Left lung (tissue), 10 donors: Measurements from ENCODE around the gene ACKR3. TPM values are rescaled to one million over a fixed set of nuclear protein-coding genes. Genes with fewer than 3 reads are reported as not detected.

Source experiments
- ATAC-seq: fragments of 200-7000 bp; cut with Tn5 transposase; one replicate; pipeline ENCODE4 v1.9.1; 2020; ENCODE audit warnings: moderate library complexity
- DNase-seq, 4 donors: peaks; one replicate each; pipeline ENCODE4 v3.0.0-alpha.2; 2013 to 2020
- H3K27ac ChIP-seq, 2 donors: fragments of 200-600 bp; sonication (generic) in 1 of 2; one replicate each; pipeline versions ENCODE4 v1.5.0 to v1.8.0; 2020 to 2021
- H3K27me3 ChIP-seq, 2 donors: fragments of 200-600 bp; sonication (generic) in 1 of 2; one replicate each; pipeline versions ENCODE4 v1.5.0 to v1.8.0; 2020 to 2021
- H3K36me3 ChIP-seq, 2 donors: fragments of 200-600 bp; sonication (generic) in 1 of 2; one replicate each; pipeline versions ENCODE4 v1.5.0 to v1.8.0; 2020 to 2021
- H3K4me1 ChIP-seq, 2 donors: fragments of 200-600 bp; one replicate each; pipeline ENCODE4 v1.8.0; 2021
- H3K4me3 ChIP-seq, 2 donors: fragments of 200-600 bp; sonication (generic) in 1 of 2; one replicate each; pipeline versions ENCODE4 v1.5.0 to v1.8.0; 2020 to 2021; ENCODE audit warnings: mild to moderate bottlenecking in 1 of 2
- H3K9me3 ChIP-seq, 2 donors: fragments of 200-600 bp; sonication (generic) in 1 of 2; one replicate each; pipeline versions ENCODE4 v1.5.0 to v1.8.0; 2020 to 2021
- intact Hi-C, 2 donors: fragments of 100-400 bp; cut with DNase I; formaldehyde crosslinking; loops; one replicate each; pipeline versions ENCODE4 v1.11.2 to v1.14.2; 2022
- polyA plus RNA-seq, 6 donors: library from polyadenylated mRNA; unstranded; fragments of 120-200 nt; gene quantifications; one replicate each; pipeline ENCODE4 v1.2.1, GENCODE V29; 2013; ENCODE audit not compliant: insufficient read length in 6 of 6
- total RNA-seq, 2 donors: library from RNA; stranded (reverse); fragmentation: NEBNext Ultra II Directional; extraction: Animal tissue kit (Norgen Biotek cat#: 25700); gene quantifications; one replicate each; pipeline ENCODE4 v1.2.1, GENCODE V29; 2021
- TF ChIP-seq, protein P1 (sequence below), 2 donors: fragments of 200-600 bp; sonication (generic) in 1 of 2; IDR thresholded peaks; one replicate each; pipeline versions ENCODE4 v1.5.0 to v1.8.0; 2021; ENCODE audit warnings: antibody characterized with exemption in 2 of 2
- donor health status: DM: no; HTN: yes; CAD: no.
- donor health status: DM: no; HTN: no; CAD: no.

The ACKR3 gene
- total and polyA plus RNA-seq, 8 donors: 9.9 to 49.3 (median 33.3) TPM

GRCh38 chr2:236608188-236608525 is 38.5 kb downstream of the ACKR3 start:
- TF ChIP-seq, protein P1, sequence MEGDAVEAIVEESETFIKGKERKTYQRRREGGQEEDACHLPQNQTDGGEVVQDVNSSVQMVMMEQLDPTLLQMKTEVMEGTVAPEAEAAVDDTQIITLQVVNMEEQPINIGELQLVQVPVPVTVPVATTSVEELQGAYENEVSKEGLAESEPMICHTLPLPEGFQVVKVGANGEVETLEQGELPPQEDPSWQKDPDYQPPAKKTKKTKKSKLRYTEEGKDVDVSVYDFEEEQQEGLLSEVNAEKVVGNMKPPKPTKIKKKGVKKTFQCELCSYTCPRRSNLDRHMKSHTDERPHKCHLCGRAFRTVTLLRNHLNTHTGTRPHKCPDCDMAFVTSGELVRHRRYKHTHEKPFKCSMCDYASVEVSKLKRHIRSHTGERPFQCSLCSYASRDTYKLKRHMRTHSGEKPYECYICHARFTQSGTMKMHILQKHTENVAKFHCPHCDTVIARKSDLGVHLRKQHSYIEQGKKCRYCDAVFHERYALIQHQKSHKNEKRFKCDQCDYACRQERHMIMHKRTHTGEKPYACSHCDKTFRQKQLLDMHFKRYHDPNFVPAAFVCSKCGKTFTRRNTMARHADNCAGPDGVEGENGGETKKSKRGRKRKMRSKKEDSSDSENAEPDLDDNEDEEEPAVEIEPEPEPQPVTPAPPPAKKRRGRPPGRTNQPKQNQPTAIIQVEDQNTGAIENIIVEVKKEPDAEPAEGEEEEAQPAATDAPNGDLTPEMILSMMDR (IDR thresholded peaks at IDR 0.05): no peak
- Histone ChIP-seq H3K4me1 (no peaks in the 10 kb centered on the region), H3K27me3 (peaks cover 0 to 18% of the 10 kb centered on the region in 2 donors), H3K36me3 (no peaks in the 10 kb centered on the region), H3K27ac (no peak overlapping the region), H3K4me3 (no peak overlapping the region), H3K9me3 (no peaks in the 10 kb centered on the region)
- DNase-seq (no peak), ATAC-seq (no peak)
- intact Hi-C loops: no loop called here

GRCh38 chr2:236608710-236609109 is 39.1 kb downstream of the ACKR3 start:
- no peak for DNase-seq
- no peak overlapping the region for H3K27ac ChIP-seq
- no peak overlapping the region for H3K4me3 ChIP-seq
- intact Hi-C loops: no loop called here
- H3K27me3 ChIP-seq: peaks cover 0 to 12% of the 10 kb centered on the region in 2 donors
- TF ChIP-seq, protein P1 (IDR thresholded peaks at IDR 0.05): no peak
- no peaks in the 10 kb centered on the region for H3K4me1 ChIP-seq
- H3K9me3 ChIP-seq: no peaks in the 10 kb centered on the region
- no peak for ATAC-seq
- H3K36me3 ChIP-seq: no peaks in the 10 kb centered on the region

DNA sequence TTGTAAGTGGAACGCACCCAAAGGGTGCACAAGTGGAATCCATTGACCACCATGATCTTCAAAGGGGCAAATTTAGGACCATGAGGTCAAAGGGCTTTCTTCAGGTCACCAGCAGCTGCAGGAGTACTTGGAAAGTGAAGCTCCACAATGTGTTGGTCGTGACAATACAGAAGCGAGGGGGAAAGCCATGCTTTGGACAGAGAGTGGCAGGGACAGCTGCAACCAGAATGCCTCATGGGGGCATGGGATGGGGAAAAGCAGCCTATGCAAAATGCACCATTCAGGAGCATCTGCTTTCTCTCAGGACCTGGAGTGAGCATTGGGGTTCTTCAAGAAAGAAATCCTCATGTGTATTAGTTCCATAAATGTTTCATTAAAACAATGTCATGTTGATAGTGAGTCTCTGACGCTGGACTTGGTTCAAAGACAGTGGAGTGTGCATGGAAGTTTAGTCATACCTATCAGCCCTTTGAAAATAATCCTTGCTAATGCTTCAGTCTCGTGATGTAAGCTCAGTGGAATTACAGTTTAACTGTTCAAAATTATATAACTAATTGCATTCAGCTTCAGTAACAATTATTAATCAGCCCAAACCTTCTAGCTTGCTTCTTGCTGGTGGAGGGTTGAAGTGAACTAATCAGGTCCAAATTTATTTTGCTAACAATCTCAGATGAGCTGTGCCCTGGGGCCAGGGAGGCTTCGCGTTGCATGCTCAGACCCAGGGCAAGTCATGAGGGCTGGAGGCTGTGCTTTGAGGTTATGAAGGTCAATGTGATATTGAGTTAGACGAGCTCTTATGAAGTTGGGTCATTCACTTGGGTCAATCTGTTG is 41.6 kb downstream of the ACKR3 start:
- Histone ChIP-seq H3K4me3 (no peak overlapping the region), H3K27ac (no peak overlapping the region), H3K9me3 (no peaks in the 10 kb centered on the region), H3K36me3 (no peaks in the 10 kb centered on the region), H3K4me1 (no peaks in the 10 kb centered on the region), H3K27me3 (no peaks in the 10 kb centered on the region)
- TF ChIP-seq, protein P1 (IDR thresholded peaks at IDR 0.05): no peak
- DNase-seq (no peak), ATAC-seq (no peak)
- intact Hi-C loops: no loop called here

- no peaks in the 10 kb centered on the region for H3K27me3 ChIP-seq
- ATAC-seq: no peak
- H3K4me1 ChIP-seq: no peaks in the 10 kb centered on the region
- no peaks in the 10 kb centered on the region for H3K36me3 ChIP-seq
- no peak overlapping the region for H3K27ac ChIP-seq
- intact Hi-C loops: no loop called here
- TF ChIP-seq, protein P1 (IDR thresholded peaks at IDR 0.05): no peak
- no peak overlapping the region for H3K4me3 ChIP-seq
- H3K9me3 ChIP-seq: no peaks in the 10 kb centered on the region
- no peak for DNase-seq
Observed at GRCh38 chr2:236612737-236613136, 43.1 kb downstream of the ACKR3 start.

DNA sequence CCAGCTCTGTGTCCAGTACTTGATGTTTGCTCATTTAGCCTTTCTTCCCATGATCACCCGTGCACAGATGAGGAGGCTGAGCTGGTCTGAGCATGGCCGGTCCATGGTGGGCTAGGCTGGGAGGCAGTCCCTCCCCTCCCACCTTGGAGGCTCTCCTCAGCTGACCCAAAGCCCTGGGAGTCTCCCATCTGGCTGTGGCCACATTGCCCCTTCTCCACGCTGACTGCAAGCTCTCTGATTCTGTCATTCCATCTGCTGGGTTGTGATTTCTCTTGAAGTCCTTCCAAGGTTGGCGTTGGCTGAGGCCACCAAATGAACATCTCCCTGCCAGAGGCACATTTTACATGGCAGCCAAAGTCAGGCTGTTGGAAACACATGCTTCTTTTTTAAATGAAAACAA is 44.0 kb downstream of the ACKR3 start:
- TF ChIP-seq, protein P1 (IDR thresholded peaks at IDR 0.05): no peak
- no peaks in the 10 kb centered on the region for H3K36me3 ChIP-seq
- no peaks in the 10 kb centered on the region for H3K4me1 ChIP-seq
- intact Hi-C loops: no loop called here
- H3K9me3 ChIP-seq: no peaks in the 10 kb centered on the region
- H3K4me3 ChIP-seq: no peak overlapping the region
- ATAC-seq (no peak), DNase-seq (no peak)
- no peaks in the 10 kb centered on the region for H3K27me3 ChIP-seq
- no peak overlapping the region for H3K27ac ChIP-seq
